GM12865 (cell line): ENCODE measurements around the gene NECTIN4.
A peak's percentile ranks its signal among the peaks of the same experiment; 100 is the strongest.

Experiments
- DNase-seq: peaks from one replicate; pipeline ENCODE4 v3.0.0; 2010; ENCODE audit warnings: low read depth
- H3K4me3 ChIP-seq: 2 replicates; pipeline ENCODE4 v1.5.1; 2011; ENCODE audit warnings: mild to moderate bottlenecking, low read depth, low read length, control low read depth
- CTCF ChIP-seq: IDR thresholded peaks from 2 replicates; pipeline ENCODE4 v1.5.1; 2011; ENCODE audit warnings: low read length, control low read depth, low read depth, inconsistent platforms; ENCODE audit not compliant: insufficient read depth; ENCODE audit errors: missing control alignments

NECTIN4 gene

GRCh38 chr1:161096015-161096414 lies 6.7 kb upstream of the NECTIN4 start:
- no peak overlapping the region for H3K4me3 ChIP-seq
- peak; percentile 82 for DNase-seq
- TF ChIP-seq CTCF, result no peak

DNA sequence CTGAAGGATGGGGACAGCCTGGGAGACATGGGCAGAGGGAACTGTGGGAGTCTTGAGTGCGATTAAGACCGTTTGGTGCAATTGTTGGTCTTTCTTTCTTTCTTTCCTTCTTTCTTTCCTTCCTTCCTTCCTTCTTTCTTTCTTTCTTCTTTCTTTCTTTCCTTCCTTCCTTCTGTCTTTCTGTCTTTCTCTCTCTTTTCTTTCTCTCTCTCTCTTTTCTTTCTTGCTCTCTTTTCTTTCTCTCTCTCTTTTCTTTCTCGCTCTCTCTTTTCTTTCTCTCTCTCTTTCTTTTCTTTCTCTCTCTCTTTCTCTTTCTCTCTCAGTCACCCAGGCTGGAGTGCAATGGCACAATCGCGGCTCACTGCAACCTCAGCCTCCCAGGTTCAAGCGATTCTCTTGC lies 5.9 kb upstream of the NECTIN4 start:
- no peak for TF ChIP-seq CTCF
- no peak overlapping the region for H3K4me3 ChIP-seq
- no peak for DNase-seq

- no peak overlapping the region for H3K4me3 ChIP-seq
- no peak for DNase-seq
- TF ChIP-seq CTCF, result no peak
These were observed 5.1 kb upstream of the NECTIN4 start for GRCh38 chr1:161094481-161094880.

DNA sequence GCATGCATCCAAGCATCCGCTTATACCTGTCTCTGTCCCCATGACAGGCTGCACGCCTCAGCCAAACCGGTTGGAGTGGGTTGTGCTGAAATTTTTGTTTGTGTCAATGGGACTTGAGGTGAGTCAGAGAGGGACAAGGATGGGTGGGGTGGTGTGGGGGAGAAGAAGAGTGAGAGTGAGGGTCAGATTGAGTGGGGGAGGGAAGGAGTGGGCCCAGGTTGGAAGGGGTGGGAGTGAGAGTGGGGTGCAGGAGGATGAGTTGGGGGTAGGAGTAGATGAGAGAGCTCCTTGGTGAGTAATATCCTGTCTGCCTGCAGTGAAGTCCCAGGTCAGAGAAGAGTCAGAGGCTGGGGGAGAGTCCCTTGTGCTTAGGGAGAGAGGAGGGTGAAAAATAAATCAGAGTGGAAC lies 3.3 kb upstream of the NECTIN4 start:
- peak; percentile 32 for DNase-seq
- no peak for TF ChIP-seq CTCF
- no peak overlapping the region for H3K4me3 ChIP-seq

- H3K4me3 ChIP-seq, result no peak overlapping the region
- no peak for TF ChIP-seq CTCF
- DNase-seq, result no peak
These were observed 2.6 kb upstream of the NECTIN4 start for GRCh38 chr1:161091796-161092507.

DNA sequence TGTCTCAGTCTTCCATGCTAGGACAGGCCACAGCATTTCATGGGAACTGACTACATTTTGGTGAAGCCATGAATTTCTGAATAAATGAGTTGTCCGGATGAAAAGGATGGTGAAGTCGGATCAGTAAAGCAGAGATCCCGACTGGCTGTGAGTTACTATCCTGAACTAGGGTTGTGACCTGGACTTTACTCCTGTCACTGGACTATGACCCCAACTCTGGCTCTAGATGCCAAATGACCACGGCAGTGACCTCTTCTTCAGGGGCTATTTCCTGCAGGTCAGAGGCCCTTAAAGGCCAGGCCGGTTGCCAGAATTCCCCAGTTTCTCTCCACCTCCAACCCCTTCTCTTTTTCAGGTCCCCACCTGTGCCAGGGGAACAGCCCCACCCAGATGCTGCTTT lies 1.7 kb upstream of the NECTIN4 start:
- TF ChIP-seq CTCF, result no peak
- H3K4me3 ChIP-seq, result no peak overlapping the region
- DNase-seq, result no peak

GRCh38 chr1:161090617-161091016 lies 1.3 kb upstream of the NECTIN4 start:
- no peak for TF ChIP-seq CTCF

More at GRCh38 chr1:161090617-161091016, 1.3 kb upstream of the NECTIN4 start:
- DNase-seq, result no peak
- H3K4me3 ChIP-seq, result no peak overlapping the region
